HG02981 (cell line): Measurements from ENCODE around the gene GALNT12.
A peak's percentile ranks its signal among the peaks of the same experiment; 100 is the strongest.

Source experiments
- ATAC-seq: cut with Tn5 transposase; IDR thresholded peaks from one replicate; pipeline ENCODE4 v1.9.1; 2021; ENCODE audit warnings: mild to moderate bottlenecking, moderate library complexity; ENCODE audit not compliant: unreplicated experiment

Gene GALNT12

DNA sequence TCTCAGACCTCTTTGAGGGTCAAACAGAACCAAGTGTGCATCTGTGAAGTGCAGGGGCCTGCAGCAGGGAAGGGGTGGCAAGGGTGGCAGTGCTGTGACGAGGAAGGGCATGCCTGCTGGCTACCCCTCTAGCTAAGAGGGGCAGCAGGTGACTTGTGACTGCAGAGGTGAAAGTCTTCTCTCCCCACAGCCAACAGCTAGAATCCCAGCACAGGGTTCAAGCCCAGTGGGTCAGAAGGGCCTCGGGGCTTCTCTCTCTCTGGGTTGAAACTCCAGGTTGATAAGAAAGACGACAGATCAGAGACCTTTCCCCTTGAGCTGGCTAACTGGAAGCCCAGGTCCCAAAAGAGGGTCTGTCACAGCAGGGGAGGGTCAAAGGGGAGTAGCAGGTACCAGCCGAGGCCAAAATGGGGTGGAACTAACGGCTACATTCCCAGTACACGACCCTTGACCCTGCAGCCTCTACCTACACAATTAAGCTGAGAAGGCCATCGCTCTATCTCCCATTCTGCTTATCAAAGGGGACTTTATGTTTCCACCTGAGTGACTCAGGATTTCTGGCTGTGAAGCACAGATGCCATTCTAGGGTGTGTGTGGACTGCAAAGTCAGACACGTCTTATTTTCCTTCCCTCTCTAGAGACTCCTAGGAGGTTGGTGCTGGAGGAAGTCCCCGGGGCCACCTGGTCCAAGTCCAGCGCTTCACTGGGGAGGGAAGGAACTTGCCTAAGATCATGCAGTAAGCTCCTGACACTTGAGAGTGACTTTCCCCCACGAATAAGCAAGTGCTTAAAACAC lies 25.7 kb upstream of the GALNT12 start:
- ATAC-seq = no peak

DNA sequence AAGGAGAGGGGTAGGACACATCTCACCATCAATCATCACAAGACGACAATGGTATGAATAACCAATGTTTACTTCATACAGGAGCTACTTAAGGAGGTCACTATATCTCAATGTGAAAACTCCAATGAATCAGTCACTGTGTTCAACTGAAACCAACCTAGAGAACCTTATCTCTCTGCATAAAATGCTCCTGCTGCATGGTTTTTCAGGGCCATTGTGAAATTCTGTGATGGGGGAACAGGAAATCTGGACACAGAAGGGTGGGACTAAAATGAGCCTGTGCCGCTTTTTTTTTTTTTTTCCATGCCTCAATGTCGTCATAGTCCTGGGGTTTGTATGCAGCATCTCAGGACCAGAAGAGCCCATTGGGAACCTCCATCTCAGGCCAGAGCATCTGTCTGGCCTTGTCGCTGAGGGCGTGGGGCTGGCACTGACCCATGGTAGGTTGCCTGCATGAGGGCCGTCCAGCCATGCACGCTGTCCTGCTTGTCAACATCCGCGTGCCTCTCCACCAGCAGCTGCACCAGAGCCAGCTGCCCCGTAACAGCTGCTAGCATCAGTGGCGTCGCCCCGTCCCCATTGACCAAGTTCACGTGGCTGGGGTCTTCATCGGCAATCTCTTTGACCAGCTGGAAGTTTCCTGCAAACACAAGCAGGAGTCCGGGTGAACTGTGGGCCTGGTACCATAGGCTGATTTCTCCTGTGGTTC lies 23.8 kb upstream of the GALNT12 start:
- ATAC-seq = no peak

DNA sequence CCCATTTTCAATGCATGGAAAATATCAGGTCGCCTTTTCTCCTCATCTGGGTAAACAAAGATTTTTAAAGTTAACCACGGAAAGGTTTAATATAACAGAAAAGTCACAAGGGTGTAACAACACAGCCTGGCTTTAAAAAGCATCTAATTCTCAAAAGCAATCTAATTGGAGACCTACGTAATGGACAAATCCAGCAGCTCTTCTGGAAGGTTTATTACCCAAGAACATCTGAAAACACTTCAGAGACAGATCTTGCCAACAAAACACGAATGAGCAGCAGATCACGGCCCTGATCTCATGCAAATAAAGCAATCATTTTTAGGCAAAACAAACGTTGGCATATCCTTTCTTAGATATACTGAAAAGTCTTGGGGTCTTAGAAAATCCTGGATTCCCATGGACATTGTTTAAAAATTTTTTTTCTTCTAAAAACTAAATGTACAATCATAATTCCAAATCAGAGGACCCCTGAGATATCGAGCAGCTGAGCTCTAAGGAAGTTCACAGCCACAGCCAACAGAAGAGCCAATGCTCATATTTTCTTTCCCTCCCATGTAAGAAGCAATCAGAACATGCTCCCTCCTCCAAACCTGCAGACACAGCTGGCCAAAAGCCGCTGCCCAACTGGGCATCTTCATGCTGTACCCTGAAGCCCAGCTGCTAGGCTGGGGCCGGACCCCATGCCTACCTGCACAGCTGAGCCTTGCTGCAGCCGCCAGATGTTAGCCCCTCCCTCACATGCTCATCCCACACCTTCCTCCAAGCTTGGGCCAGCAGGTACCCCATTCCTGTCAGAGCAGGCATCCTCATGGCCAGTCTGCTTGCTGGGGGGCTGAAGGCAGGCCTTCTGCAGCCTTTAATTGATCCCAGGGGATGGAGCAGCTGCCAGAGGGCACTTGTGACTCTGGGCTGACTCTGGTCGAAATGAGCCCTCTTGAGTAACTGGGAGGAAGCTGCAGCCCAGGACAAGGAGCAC lies 22.4 kb upstream of the GALNT12 start:
- no peak for ATAC-seq

DNA sequence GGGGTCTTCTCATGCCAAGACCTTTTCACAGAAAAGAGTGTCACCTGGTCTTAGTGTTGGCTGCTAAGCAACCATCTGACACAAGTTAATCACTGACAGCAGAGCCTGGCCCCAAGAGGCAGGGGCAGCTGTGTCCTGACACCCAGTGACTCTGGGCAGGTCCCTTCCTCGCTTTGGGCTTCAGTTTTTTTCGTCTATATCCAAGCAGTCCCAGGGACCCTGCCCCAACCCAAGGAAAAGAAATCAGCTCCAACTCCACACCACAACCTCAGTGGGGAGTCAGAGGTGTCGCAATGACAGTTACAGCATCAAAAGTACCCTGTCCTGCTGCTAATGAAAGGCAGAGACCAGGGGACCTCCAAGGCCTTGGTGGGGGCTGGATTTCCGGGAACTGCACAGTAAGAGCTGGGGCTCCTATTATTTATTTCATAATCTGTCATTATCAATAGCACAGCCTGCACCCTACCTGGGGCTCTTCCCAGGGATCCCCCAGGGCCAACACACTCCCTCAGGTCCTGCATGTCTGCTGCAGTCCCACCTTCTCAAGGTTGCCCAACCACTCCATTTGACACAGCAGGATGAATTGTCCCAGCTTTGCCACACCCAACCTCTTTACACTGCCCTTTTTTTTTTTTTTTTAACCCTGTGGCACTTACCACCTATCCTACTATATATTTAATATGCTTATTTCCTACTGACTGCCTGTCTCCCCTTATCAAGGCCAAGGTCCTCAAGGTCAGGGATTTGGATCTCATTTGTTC lies 20.5 kb upstream of the GALNT12 start:
- no peak for ATAC-seq

GRCh38 chr9:98787766-98788335 lies 19.6 kb upstream of the GALNT12 start:
- no peak for ATAC-seq

DNA sequence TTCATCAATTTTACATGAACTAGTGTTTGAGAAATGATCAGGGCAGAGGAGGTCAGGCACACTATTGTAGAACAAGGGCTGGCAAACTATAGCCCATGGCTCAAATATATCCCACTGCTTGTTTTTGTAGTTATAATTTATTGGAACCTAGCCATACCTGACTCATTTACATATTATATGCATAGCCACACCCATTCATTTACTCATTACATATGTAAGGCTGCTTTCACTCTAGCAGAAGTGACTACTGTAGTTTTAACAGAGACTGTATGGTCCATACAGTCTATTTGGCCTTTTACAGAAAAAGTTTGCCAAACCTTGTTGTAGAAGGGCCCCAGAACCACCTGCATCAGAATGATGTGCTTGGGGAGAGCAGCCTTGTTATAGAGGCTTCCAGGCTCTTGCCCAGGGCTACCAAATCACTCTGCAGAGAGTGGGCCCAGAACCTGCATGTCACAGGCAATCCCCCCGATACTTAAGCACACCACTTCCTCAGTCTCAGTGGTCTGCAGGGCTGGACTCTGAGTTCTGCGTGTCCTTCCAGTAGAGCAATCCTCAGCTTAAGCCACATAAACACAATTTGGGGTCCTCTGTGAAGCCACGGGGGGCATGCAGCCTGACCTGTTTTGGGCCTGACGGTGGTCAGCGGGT lies 17.9 kb upstream of the GALNT12 start:
- no peak for ATAC-seq

DNA sequence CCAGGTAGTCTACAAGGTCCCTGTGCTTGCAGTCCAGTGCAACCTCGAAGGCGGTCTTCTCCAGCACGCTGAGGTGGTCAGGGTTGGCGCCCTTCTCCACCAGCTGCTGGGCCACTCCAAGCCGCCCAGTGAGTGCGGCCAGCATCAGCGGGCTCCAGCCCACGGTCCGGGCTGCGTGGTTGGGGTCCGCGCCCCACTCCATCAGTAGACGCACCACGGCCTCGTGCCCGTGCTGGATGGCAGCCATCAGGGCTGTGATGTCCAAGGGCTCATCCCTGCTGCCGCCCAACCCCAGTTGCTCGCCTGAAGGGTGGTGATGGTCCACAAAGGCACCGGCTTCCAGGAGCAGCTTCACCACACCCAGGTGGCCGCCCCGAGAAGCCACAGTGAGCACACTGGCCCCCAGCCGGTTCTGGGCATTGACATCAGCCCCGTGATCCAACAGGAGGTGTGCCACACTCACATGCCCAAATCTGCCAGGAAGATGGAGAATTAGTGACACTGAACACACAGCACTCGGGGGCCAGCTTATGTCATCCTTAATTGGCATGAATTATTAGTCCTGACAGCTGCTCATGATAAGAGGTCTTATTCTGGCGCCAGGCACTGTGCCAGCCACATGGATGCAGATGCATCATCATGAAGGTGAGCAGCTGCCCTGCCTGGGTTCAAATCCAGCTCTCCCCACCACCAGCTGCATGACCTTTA lies 17.2 kb upstream of the GALNT12 start:
- ATAC-seq = no peak

DNA sequence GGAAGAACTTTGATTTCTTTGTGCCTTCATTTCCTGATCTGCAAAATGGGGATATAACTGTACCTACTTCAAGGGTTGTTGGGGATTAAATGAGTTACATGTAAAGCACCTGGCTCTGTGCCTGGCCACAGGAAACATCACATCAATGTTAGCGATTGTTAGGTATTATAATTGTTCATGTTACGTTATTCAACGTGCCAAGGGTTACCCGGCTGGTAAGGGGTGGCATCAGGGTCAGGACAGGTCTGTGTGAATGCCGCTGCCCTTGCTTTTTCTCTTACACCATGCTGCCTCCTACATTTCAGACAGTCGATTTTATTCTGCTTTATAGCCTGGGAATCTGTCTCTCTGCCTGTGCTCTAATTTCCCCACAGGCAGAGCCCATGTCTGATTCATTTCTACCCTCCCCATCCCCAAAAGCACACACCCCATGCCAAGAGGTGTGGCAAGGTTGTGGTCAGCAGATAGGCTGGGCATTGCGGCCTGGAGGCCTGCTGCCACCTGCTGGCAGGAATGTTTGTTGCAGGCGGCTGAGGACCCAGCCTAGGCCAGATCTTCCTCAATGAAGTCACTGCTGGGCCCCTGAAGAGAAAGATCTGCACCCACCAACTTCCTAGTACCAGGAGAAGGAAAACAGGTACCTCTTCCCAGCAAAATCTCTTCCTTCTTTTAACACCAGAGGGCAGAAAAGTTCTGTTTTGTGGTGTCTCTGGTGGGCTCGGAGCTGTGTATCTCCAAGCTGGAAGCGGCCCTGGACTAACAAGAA lies 16.4 kb upstream of the GALNT12 start:
- ATAC-seq = peak; percentile 63

DNA sequence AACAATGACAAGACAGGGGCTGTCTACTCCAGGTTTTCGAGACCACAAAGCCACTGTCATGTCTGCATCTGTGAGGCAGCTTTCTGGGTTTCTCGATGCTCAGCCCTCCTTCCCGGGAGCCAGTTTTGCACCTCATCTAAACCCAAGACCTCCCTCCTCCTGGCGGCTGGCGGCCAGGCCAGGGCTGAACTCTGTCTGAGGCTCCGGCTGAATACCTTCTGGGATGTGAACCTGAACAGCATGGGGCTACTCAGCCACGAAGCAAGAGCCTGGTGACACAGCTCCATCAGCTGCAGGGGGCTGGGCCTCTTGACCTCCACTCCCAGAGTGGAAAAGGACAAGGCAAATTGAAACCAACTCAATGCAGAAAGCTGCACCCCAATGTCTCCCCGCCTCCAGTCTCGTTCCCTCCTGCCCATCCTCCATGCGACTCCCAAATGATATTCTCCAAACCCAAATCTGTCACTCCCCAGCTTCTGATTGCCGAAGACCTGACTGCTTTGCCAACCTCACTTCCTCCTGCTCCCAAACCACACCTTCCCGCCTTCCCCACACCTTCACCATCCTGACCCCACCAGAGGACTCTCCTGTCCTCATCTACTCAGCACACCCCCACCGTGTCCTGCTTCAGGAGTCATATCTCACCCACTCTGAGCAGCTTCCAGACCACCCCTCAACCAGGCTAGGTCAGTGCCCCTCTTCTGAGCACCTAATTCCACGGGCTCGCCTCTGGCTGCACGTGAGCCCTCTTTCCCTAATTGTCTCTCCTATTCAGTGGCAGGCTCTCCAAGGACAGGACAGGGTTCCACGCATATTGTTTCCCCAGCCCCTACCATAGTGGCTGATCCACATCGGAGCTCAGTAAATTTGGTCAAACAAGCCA lies 15.6 kb upstream of the GALNT12 start:
- no peak for ATAC-seq

- ATAC-seq = no peak
Measured at GRCh38 chr9:98793031-98793430, 14.4 kb upstream of the GALNT12 start.

- ATAC-seq = no peak
Measured at GRCh38 chr9:98794802-98795201, 12.7 kb upstream of the GALNT12 start.

DNA sequence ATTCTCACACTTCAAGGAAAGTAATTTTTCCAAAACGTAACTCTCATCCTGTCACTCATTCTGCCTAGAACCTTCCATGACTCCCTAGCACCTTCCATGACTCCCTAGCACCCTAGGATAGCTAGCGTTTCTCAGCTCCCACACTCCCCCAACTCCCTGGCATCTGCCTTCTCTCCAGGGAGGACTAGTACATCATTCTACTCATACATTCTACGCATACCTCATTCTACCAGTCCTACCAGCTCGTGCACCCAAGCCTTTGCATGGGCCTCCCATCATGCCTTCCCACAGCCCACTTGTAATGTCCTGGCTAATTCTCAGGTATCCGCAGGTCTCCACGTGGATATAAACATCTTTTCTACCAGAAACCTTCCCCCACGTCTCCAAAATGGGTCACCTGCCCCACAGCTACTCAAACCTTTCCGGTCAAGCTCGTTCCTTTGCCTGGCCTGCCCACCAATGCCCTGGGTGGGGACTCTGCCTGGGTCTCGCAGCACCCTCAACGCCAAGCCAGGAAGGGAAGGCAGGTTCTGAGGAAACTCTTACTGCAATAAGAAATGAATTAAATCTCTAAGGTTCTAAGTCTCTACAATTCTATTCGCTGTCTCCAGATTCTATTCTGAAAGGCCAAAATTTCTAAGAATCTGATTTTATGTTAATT lies 12.0 kb upstream of the GALNT12 start:
- ATAC-seq = no peak

DNA sequence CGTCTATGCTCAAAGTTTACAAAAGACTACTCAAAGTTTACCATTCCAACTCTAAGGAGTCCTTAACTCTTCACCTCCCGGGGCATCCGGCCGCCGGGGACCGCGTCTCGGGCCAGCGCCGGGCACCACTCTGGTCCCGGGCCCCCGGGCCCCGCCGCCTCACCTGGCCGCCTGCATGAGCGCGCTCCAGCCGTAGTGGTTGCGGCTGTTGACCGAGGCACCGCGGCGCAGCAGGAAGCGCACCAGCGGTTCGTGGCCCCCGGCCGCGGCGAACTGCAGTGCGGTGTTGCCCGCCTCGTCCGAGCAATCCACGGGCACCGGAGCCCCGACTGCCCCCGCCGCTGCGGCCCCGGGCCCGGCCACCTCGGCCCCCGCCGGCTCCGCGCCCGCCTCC lies 11.5 kb upstream of the GALNT12 start:
- ATAC-seq = peak; percentile 19

DNA sequence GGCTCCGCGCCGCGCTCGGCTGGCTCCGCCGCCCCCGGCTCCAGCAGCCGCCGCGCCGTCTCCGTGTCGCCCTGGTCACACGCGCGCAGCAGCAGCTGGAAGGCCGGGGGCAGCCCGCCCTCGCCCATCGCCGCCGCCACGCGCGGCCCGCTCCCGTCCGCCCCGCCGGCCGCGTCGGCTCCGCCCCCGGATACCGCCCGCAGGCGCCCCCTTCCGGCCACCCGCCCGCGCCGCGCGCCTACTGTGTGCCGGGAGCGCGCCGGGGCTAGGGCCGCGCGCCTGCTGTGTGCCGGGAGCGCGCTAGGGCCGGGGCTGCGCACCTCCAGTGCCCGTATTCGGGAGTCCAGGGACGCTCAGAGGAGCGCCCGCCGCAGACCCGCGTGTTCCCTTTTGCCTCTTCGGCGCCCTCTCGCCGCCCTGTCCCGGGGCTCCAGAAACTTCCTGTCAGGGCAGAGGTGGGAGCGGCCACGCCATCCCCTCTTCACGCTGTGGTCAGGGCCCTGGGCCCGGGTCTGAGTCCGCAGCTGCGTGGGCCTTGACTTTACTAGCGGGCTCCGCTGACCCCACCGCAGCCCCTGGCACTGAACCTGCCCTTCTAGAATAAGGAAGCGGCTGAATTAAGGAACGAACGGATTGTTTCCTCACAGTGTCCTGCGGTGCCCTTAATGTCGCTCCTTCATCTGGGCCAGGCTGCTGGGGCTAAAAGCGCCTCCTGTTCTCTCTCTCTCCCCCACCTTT lies 10.9 kb upstream of the GALNT12 start, which contains the start of gene ANKS6:
Gene ANKS6, minus strand, starts transcription at position 192 of the 738 bp plus-strand sequence. Its CDS starts 64 bp downstream, at position 128.
- ATAC-seq = peak; percentile 86

- no peak for ATAC-seq
Measured at GRCh38 chr9:98797491-98797890, 10.0 kb upstream of the GALNT12 start.

- no peak for ATAC-seq
Measured at GRCh38 chr9:98798254-98798653, 9.2 kb upstream of the GALNT12 start.
